A549 (cell line): ENCODE results near the gene BCAP29. TPM values are rescaled to one million over a fixed set of nuclear protein-coding genes. Genes with fewer than 3 reads are reported as not detected.

Experiments used
- ATAC-seq, 2 experiments: fragments of 200-7000 bp in 1 of 2; fragments of >200 bp in 1 of 2; cut with Nextera tagmentation in 1 of 2; cut with Tn5 transposase in 1 of 2; 3 replicates each; pipeline versions ENCODE4 v1.8.0 to v1.9.1; 2018 to 2020; ENCODE audit warnings: mild to moderate bottlenecking in 1 of 2, moderate library complexity in 1 of 2
- CTCF ChIA-PET: fragments of 300-600 bp; sonication (Branson Sonifier 250); formaldehyde crosslinking; extraction: SDS; loops from one replicate; lab custom pipeline; 2021; ENCODE audit warnings: antibody characterized with exemption, inconsistent platforms; lab: Yijun Ruan, JAX
- POLR2A ChIA-PET: fragments of 350-600 bp; formaldehyde crosslinking; extraction: SDS; loops from one replicate; lab custom pipeline; 2021; ENCODE audit warnings: antibody characterized with exemption, inconsistent platforms; lab: Yijun Ruan, JAX
- DNase-seq, 2 experiments: peaks; one replicate each; pipeline versions ENCODE4 v3.0.0 to v3.0.0-alpha.2; 2011 to 2016; ENCODE audit warnings: low read depth in 1 of 2, low spot score in 1 of 2
- FAIRE-seq: peaks from 2 replicates; lab custom pipeline; 2011; peaks lifted over from hg19 to GRCh38; lab: Jason Lieb, UNC
- H3K27ac ChIP-seq, 2 experiments: fragments of >200 bp; sonication (Bioruptor Twin); formaldehyde crosslinking; 3 replicates each; pipeline ENCODE4 v1.5.1; 2016 to 2017
- H3K4me1 ChIP-seq: fragments of >200 bp; sonication (Bioruptor Twin); formaldehyde crosslinking; 3 replicates; pipeline ENCODE4 v1.6.1; 2016
- H3K4me2 ChIP-seq: fragments of >200 bp; sonication (Bioruptor Twin); formaldehyde crosslinking; 3 replicates; pipeline ENCODE4 v1.6.1; 2016
- H3K4me3 ChIP-seq: fragments of >200 bp; sonication (Bioruptor Twin); formaldehyde crosslinking; 3 replicates; pipeline ENCODE4 v1.5.1; 2016
- H3K9me3 ChIP-seq: fragments of >200 bp; sonication (Bioruptor Twin); formaldehyde crosslinking; 3 replicates; pipeline ENCODE4 v1.6.1; 2016
- BCL3 ChIP-seq: fragments of >200 bp; sonication (Bioruptor Twin); formaldehyde crosslinking; IDR thresholded peaks from 3 replicates; pipeline ENCODE4 v1.6.1; 2016
- BHLHE40 ChIP-seq: IDR thresholded peaks from 2 replicates; pipeline ENCODE4 v1.6.1; 2012; ENCODE audit warnings: low read depth, low read length, inconsistent platforms
- CBX8 ChIP-seq: fragments of 200-600 bp; sonication (generic); IDR thresholded peaks from 2 replicates; pipeline ENCODE4 v1.6.1; 2016
- CEBPB ChIP-seq, 2 experiments: fragments of >200 bp in 1 of 2; sonication (Bioruptor Twin) in 1 of 2; formaldehyde crosslinking in 1 of 2; IDR thresholded peaks; 2 replicates each; pipeline ENCODE4 v1.6.1; 2012 to 2016
- CHD2 ChIP-seq: fragments of 150-350 bp; IDR thresholded peaks from 2 replicates; pipeline ENCODE4 v1.6.1; 2014; ENCODE audit warnings: low read length; ENCODE audit not compliant: partially characterized antibody
- EHF ChIP-seq: fragments of 250-450 bp; sonication (Bioruptor Pico); IDR thresholded peaks from 2 replicates; pipeline ENCODE4 v1.5.0; 2020; ENCODE audit warnings: mild to moderate bottlenecking
- EHMT2 ChIP-seq: fragments of 200-600 bp; sonication (generic); IDR thresholded peaks from 2 replicates; pipeline ENCODE4 v1.6.1; 2016; ENCODE audit warnings: antibody characterized with exemption, low read depth, mild to moderate bottlenecking, moderate library complexity
- EP300 ChIP-seq, 2 experiments: fragments of >200 bp; sonication (Bioruptor Twin); formaldehyde crosslinking; IDR thresholded peaks; 2 replicates in 1 of 2; 3 replicates in 1 of 2; pipeline ENCODE4 v1.6.1; 2016 to 2017
- HDAC2 ChIP-seq: fragments of 200-600 bp; sonication (generic); IDR thresholded peaks from 2 replicates; pipeline ENCODE4 v1.6.1; 2016
- HEYL ChIP-seq: fragments of 250-450 bp; sonication (Bioruptor Pico); IDR thresholded peaks from 2 replicates; pipeline ENCODE4 v1.8.0; 2021; ENCODE audit warnings: mild to moderate bottlenecking, moderate library complexity
- HOXB13 ChIP-seq: fragments of 250-450 bp; sonication (Bioruptor Pico); IDR thresholded peaks from 2 replicates; pipeline ENCODE4 v1.5.0; 2020; ENCODE audit warnings: low read depth, mild to moderate bottlenecking, moderate library complexity
- JUNB ChIP-seq: fragments of >200 bp; sonication (Bioruptor Twin); formaldehyde crosslinking; IDR thresholded peaks from 2 replicates; pipeline ENCODE4 v1.6.1; 2016
- MAFK ChIP-seq: fragments of 450-650 bp; IDR thresholded peaks from 2 replicates; pipeline ENCODE4 v1.6.1; 2014; ENCODE audit not compliant: partially characterized antibody
- MAZ ChIP-seq: fragments of 150-350 bp; IDR thresholded peaks from 2 replicates; pipeline ENCODE4 v1.6.1; 2014; ENCODE audit warnings: antibody characterized with exemption, low read depth, low read length, borderline replicate concordance
- MYC ChIP-seq: IDR thresholded peaks from 2 replicates; pipeline ENCODE4 v1.6.1; 2012; ENCODE audit warnings: mild to moderate bottlenecking, inconsistent platforms, low read length, improper control_type of control experiment, borderline replicate concordance
- POLR2AphosphoS2 ChIP-seq: conservative IDR thresholded peaks from 2 replicates; pipeline ENCODE4 v1.6.1; 2012; ENCODE audit warnings: low read length, improper control_type of control experiment, inconsistent platforms
- RAD21 ChIP-seq, 2 experiments: fragments of >200 bp in 1 of 2; sonication (Bioruptor Twin) in 1 of 2; formaldehyde crosslinking in 1 of 2; IDR thresholded peaks in 1 of 2; conservative IDR thresholded peaks in 1 of 2; 2 replicates in 1 of 2; 3 replicates in 1 of 2; pipeline ENCODE4 v1.6.1; 2012 to 2018; ENCODE audit warnings: inconsistent platforms in 1 of 2
- REST ChIP-seq: fragments of 200-600 bp; sonication (generic); IDR thresholded peaks from 2 replicates; pipeline ENCODE4 v1.6.1; 2016; ENCODE audit warnings: antibody characterized with exemption, mild to moderate bottlenecking, moderate library complexity
- RNF2 ChIP-seq: fragments of 200-600 bp; sonication (generic); IDR thresholded peaks from 2 replicates; pipeline ENCODE4 v1.6.1; 2016; ENCODE audit warnings: low read depth, mild to moderate bottlenecking, antibody characterized with exemption, moderate library complexity, borderline replicate concordance
- SMC3 ChIP-seq: fragments of >200 bp; sonication (Bioruptor Twin); formaldehyde crosslinking; IDR thresholded peaks from 3 replicates; pipeline ENCODE4 v1.6.1; 2018; ENCODE audit warnings: inconsistent platforms
- SREBF2 ChIP-seq: fragments of 450-650 bp; IDR thresholded peaks from 2 replicates; pipeline ENCODE4 v1.6.1; 2014; ENCODE audit warnings: mild to moderate bottlenecking, moderate library complexity
- TFCP2L1 ChIP-seq: fragments of 250-450 bp; sonication (Bioruptor Pico); IDR thresholded peaks from 2 replicates; pipeline ENCODE4 v1.5.0; 2021; ENCODE audit warnings: mild to moderate bottlenecking
- USF2 ChIP-seq: fragments of 450-650 bp; IDR thresholded peaks from 2 replicates; pipeline ENCODE4 v1.6.1; 2014; ENCODE audit warnings: antibody characterized with exemption
- ZC3H11A ChIP-seq: fragments of 450-650 bp; IDR thresholded peaks from 2 replicates; pipeline ENCODE4 v1.6.1; 2014; ENCODE audit warnings: antibody characterized with exemption, mild to moderate bottlenecking
- WGBS: methylation state at CpG from one replicate; pipeline ENCODE4 v1.1.6; 2017; ENCODE audit errors: missing lambda C conversion rate; 5-methylcytosine and 5-hydroxymethylcytosine counted together
- polyA plus RNA-seq, 4 experiments: library from polyadenylated mRNA; depleted of rRNA in 3 of 4; stranded (reverse); fragments of >200 nt; fragmentation: RNase III in 1 of 4; extraction: RNeasy Plus Mini Kit Qiagen cat#74134 plus additional on column Dnase treatment in 1 of 4; gene quantifications; 2 replicates in 3 of 4; 3 replicates in 1 of 4; pipeline ENCODE4 v1.2.3, GENCODE V29; 2011 to 2017
- TF ChIP-seq, protein P1 (sequence below): IDR thresholded peaks from 2 replicates; pipeline ENCODE4 v1.6.1; 2012; ENCODE audit warnings: low read depth, borderline replicate concordance
- TF ChIP-seq, protein P2 (sequence below): IDR thresholded peaks from 2 replicates; pipeline ENCODE4 v1.6.1; 2012

The BCAP29 gene
- polyA plus RNA-seq, 2 of the 4 experiments (the other 2 are of a cell fraction) = 38.0 to 66.9 TPM

DNA sequence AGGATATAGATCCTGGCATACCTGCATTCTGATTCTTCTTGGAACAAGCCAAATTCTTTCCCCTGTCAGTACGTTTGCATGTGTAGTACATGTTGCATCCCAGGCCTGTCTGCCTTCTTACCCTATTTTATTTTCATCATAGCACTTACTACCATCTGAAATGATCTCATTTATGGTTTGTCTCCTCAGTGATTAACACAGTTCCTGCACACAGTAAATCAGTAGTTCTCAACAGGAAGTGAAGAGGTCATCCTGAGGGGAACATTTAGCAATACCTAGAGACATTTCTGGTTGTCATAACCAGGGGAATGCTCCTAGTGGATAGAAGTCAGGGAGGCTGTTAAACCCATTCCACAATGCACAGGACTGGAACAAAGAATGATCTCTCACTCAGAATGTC is 42.4 kb downstream of the BCAP29 start:
- WGBS = 70% methylated on average over 1 of the region's 1 CpG
- ATAC-seq = no peak; a peak in 2 of 6 replicates
- H3K27ac ChIP-seq = no peak overlapping the region
- no peak for FAIRE-seq
- H3K4me1 ChIP-seq = no peaks in the 10 kb centered on the region
- TF ChIP-seq SREBF2 (no peak), HEYL (CRISPR knock-in tag) (no peak), RNF2 (no peak), CEBPB (IDR thresholded peaks at IDR 0.05) (no peak), RAD21 (conservative IDR thresholded peaks at IDR 0.05 in 1 of 2, IDR thresholded peaks at IDR 0.05 in 1 of 2) (no peak), BCL3 (no peak), EHMT2 (no peak), MAZ (no peak), SMC3 (no peak), USF2 (no peak), MYC (no peak), ZC3H11A (no peak), BHLHE40 (no peak), EP300 (IDR thresholded peaks at IDR 0.05) (no peak)
- TF ChIP-seq, protein P1, sequence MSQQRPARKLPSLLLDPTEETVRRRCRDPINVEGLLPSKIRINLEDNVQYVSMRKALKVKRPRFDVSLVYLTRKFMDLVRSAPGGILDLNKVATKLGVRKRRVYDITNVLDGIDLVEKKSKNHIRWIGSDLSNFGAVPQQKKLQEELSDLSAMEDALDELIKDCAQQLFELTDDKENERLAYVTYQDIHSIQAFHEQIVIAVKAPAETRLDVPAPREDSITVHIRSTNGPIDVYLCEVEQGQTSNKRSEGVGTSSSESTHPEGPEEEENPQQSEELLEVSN = no peak
- TF ChIP-seq, protein P2, sequence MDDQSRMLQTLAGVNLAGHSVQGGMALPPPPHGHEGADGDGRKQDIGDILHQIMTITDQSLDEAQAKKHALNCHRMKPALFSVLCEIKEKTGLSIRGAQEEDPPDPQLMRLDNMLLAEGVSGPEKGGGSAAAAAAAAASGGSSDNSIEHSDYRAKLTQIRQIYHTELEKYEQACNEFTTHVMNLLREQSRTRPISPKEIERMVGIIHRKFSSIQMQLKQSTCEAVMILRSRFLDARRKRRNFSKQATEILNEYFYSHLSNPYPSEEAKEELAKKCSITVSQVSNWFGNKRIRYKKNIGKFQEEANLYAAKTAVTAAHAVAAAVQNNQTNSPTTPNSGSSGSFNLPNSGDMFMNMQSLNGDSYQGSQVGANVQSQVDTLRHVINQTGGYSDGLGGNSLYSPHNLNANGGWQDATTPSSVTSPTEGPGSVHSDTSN = no peak
- no peak overlapping the region for H3K4me3 ChIP-seq
- H3K9me3 ChIP-seq = no peaks in the 10 kb centered on the region
- no peak overlapping the region for H3K4me2 ChIP-seq
- no peak for DNase-seq
- CTCF ChIA-PET = no interaction called here
- POLR2A ChIA-PET = no interaction called here

GRCh38 chr7:107622894-107623293 is 42.8 kb downstream of the BCAP29 start:
- Histone ChIP-seq H3K4me3 (no peak overlapping the region), H3K27ac (no peak overlapping the region), H3K4me2 (no peak overlapping the region), H3K9me3 (no peaks in the 10 kb centered on the region), H3K4me1 (no peaks in the 10 kb centered on the region)
- ChIA-PET POLR2A (no interaction called here), CTCF (no interaction called here)
- TF ChIP-seq CBX8 (no peak), EHF (CRISPR knock-in tag) (no peak), EHMT2 (no peak), POLR2AphosphoS2 (no peak), TFCP2L1 (CRISPR knock-in tag) (no peak), MAFK (no peak), REST (no peak), HOXB13 (no peak), HDAC2 (no peak), JUNB (no peak), BCL3 (no peak), CHD2 (no peak)
- TF ChIP-seq, protein P1 = no peak
- TF ChIP-seq, protein P2 = no peak
- DNase-seq = no peak
- no peak for ATAC-seq
- 84% methylated on average over 2 of the region's 2 CpGs for WGBS
- no peak for FAIRE-seq
